Natural killer cell (primary cell): ENCODE measurements around the gene DOCK2. TPM values are rescaled to one million over a fixed set of nuclear protein-coding genes. Genes with fewer than 3 reads are reported as not detected.
"Not testable (repeated sequence)": the region's sequence is repeated elsewhere in the genome, so short reads cannot be mapped to it uniquely, and the experiment has no call there.

Source experiments
- ATAC-seq, 3 donors: fragments of 150-1000 bp in 2 of 3; fragments of 200-7000 bp in 1 of 3; cut with Tn5 transposase; 1 replicate in 1 of 3; 2 replicates in 2 of 3; pipeline ENCODE4 v1.10.0; 2021; ENCODE audit warnings: mild to moderate bottlenecking in 2 of 3, moderate library complexity in 2 of 3
- DNase-seq, 2 donors: peaks; one replicate each; pipeline versions ENCODE4 v3.0.0 to v3.0.0-alpha.2; 2013 to 2021; ENCODE audit warnings: mixed read lengths in 1 of 2
- H3K27ac ChIP-seq: one replicate; pipeline ENCODE4 v1.5.1; 2013; ENCODE audit warnings: mild to moderate bottlenecking, low read length
- H3K27me3 ChIP-seq: one replicate; pipeline ENCODE4 v1.6.1; 2013; ENCODE audit warnings: low read length; ENCODE audit not compliant: control insufficient read depth, insufficient read depth
- H3K36me3 ChIP-seq: one replicate; pipeline ENCODE4 v1.6.1; 2013; ENCODE audit warnings: low read length; ENCODE audit not compliant: control insufficient read depth, insufficient read depth
- H3K4me1 ChIP-seq: one replicate; pipeline ENCODE4 v1.6.1; 2013; ENCODE audit warnings: low read length; ENCODE audit not compliant: control insufficient read depth, insufficient read depth
- H3K4me3 ChIP-seq: one replicate; pipeline ENCODE4 v1.5.1; 2013; ENCODE audit warnings: low read length
- H3K9me3 ChIP-seq: one replicate; pipeline ENCODE4 v1.6.1; 2013; ENCODE audit warnings: low read length; ENCODE audit not compliant: control insufficient read depth, insufficient read depth
- H3K27ac Mint-ChIP-seq, 2 donors: one replicate each; pipeline ENCODE4 v1.8.0; 2022; ENCODE audit warnings: mild to moderate bottlenecking in 2 of 2, mixed read lengths in 2 of 2, moderate library complexity in 1 of 2
- H3K27me3 Mint-ChIP-seq, 2 donors: one replicate each; pipeline ENCODE4 v1.8.0; 2022; ENCODE audit warnings: low read depth in 2 of 2, mixed read lengths in 2 of 2
- H3K36me3 Mint-ChIP-seq: one replicate; pipeline ENCODE4 v1.8.0; 2022; ENCODE audit warnings: mixed read lengths
- H3K4me1 Mint-ChIP-seq, 2 donors: one replicate each; pipeline ENCODE4 v1.8.0; 2022; ENCODE audit warnings: mixed read lengths in 2 of 2
- H3K4me3 Mint-ChIP-seq: one replicate; pipeline ENCODE4 v1.8.0; 2022; ENCODE audit warnings: mild to moderate bottlenecking, moderate library complexity, mixed read lengths
- H3K9me3 Mint-ChIP-seq, 2 donors: one replicate each; pipeline ENCODE4 v1.8.0; 2022; ENCODE audit warnings: mixed read lengths in 2 of 2
- WGBS: methylation state at CpG from one replicate; pipeline ENCODE4 v1.1.7; 2013; ENCODE audit warnings: missing lambda C conversion rate; ENCODE audit not compliant: insufficient coverage; 5-methylcytosine and 5-hydroxymethylcytosine counted together
- intact Hi-C: fragments of 100-400 bp; cut with micrococcal nuclease; formaldehyde crosslinking; loops from one replicate; pipeline ENCODE4 v1.14.2; 2022
- total RNA-seq, 4 donors: library from RNA; stranded (reverse); fragments of 120-200 nt in 1 of 4; gene quantifications; one replicate each; pipeline versions ENCODE4 v1.2.3 to v1.2.4, GENCODE V29; 2013 to 2022
- TF ChIP-seq, protein P1 (sequence below): fragments of 200-600 bp; IDR thresholded peaks from one replicate; pipeline ENCODE4 v1.8.0; 2022; ENCODE audit warnings: antibody characterized with exemption

DOCK2 gene
- total RNA-seq, 3 donors from 2014 or later (not counting 1 experiment from before 2014, with no cell fraction given), result 317 to 361 (median 320) TPM

DNA sequence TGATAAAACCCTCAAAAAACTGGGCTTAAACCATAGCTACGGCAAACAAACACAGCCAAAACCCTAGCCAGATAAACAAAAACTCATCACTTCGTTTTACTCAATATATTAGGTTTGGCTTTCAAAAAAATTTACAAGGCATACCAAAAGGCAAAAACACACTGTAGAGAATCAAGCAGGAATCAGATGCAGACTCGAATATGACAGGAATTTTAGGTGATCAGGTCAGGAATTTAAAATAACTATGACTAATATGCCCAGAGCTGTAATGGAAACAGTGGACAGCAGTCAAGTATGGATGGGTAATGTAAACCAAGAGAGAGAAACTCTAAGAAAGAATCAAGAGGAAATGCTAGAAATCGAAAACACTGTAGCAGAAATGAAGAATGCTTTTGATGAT lies 26.5 kb upstream of the DOCK2 start:
- Histone ChIP-seq H3K9me3 (no peaks in the 10 kb centered on the region), H3K4me1 (no peaks in the 10 kb centered on the region), H3K36me3 (no peaks in the 10 kb centered on the region), H3K4me3 (no peak overlapping the region), H3K27me3 (peaks cover 2% of the 10 kb centered on the region), H3K27ac (no peak overlapping the region)
- H3K27me3 Mint-ChIP-seq, result peaks cover 17 to 31% of the 10 kb centered on the region in 2 donors
- peaks cover 12% of the 10 kb centered on the region for H3K36me3 Mint-ChIP-seq
- intact Hi-C loops, result no loop called here
- TF ChIP-seq, protein P1, sequence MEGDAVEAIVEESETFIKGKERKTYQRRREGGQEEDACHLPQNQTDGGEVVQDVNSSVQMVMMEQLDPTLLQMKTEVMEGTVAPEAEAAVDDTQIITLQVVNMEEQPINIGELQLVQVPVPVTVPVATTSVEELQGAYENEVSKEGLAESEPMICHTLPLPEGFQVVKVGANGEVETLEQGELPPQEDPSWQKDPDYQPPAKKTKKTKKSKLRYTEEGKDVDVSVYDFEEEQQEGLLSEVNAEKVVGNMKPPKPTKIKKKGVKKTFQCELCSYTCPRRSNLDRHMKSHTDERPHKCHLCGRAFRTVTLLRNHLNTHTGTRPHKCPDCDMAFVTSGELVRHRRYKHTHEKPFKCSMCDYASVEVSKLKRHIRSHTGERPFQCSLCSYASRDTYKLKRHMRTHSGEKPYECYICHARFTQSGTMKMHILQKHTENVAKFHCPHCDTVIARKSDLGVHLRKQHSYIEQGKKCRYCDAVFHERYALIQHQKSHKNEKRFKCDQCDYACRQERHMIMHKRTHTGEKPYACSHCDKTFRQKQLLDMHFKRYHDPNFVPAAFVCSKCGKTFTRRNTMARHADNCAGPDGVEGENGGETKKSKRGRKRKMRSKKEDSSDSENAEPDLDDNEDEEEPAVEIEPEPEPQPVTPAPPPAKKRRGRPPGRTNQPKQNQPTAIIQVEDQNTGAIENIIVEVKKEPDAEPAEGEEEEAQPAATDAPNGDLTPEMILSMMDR, result no peak
- 84% methylated on average over 4 of the region's 4 CpGs for WGBS
- ATAC-seq, result no peak
- H3K9me3 Mint-ChIP-seq, result peaks cover 3 to 5% of the 10 kb centered on the region in 2 donors
- no peaks in the 10 kb centered on the region for H3K4me1 Mint-ChIP-seq
- H3K4me3 Mint-ChIP-seq, result no peak overlapping the region
- DNase-seq, result no peak
- no peak overlapping the region for H3K27ac Mint-ChIP-seq

DNA sequence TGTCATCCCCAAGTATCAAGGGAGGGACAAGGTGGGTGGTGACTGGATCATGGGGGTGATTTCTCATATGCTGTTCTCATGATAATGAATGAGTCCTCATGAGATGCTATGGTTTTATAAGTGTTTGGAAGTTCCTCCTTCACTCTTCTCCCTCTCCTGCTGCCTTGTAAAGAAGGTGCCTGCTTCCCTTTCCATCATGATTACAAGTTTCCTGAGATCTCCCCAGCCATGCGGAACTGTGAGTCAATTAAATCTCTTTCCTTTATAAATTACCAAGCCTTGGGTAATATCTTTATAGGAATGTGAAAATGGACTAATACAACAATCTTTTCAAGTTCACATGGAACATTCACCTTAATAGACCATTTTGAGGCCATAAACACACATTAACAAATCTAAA lies 21.5 kb upstream of the DOCK2 start:
- ATAC-seq (no peak), DNase-seq (no peak)
- no peak overlapping the region for H3K4me3 ChIP-seq
- H3K27me3 Mint-ChIP-seq, result peaks cover 24 to 54% of the 10 kb centered on the region in 2 donors
- H3K27ac ChIP-seq, result no peak overlapping the region
- H3K9me3 ChIP-seq, result no peaks in the 10 kb centered on the region
- H3K27me3 ChIP-seq, result peaks cover 2% of the 10 kb centered on the region
- no peak overlapping the region for H3K27ac Mint-ChIP-seq
- no peak overlapping the region for H3K4me3 Mint-ChIP-seq
- intact Hi-C loops, result no loop called here
- no peaks in the 10 kb centered on the region for H3K4me1 Mint-ChIP-seq
- no peaks in the 10 kb centered on the region for H3K4me1 ChIP-seq
- TF ChIP-seq, protein P1, result no peak
- H3K9me3 Mint-ChIP-seq, result peaks cover 3 to 4% of the 10 kb centered on the region in 2 donors
- no peaks in the 10 kb centered on the region for H3K36me3 ChIP-seq
- no CpG with 5 or more reads among the region's 1 CpG for WGBS
- peaks cover 5% of the 10 kb centered on the region for H3K36me3 Mint-ChIP-seq

DNA sequence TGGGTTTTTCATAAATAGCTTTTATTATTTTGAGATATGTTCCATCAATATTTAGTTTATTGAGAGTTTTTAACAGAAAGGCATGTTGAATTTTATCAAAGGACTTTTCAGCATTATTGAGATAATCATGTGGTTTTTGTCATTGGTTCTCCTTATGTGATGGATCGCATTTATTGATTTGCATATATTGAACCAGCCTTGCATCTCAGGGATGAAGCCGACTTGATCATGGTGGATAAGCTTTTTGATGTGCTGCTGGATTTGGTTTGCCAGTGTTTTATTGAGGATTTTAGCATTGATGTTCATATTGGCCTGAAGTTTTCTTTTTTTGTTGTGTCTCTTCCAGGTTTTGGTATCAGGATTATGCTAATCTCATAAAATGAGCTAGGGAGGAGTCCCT lies 12.8 kb upstream of the DOCK2 start:
- H3K4me3 Mint-ChIP-seq, intact Hi-C loops, H3K27me3 ChIP-seq, H3K4me1 ChIP-seq, ATAC-seq, H3K4me3 ChIP-seq, DNase-seq, H3K9me3 Mint-ChIP-seq, H3K9me3 ChIP-seq, H3K36me3 Mint-ChIP-seq, H3K27ac ChIP-seq, H3K36me3 ChIP-seq, H3K4me1 Mint-ChIP-seq, H3K27ac Mint-ChIP-seq: not testable (repeated sequence)
- H3K27me3 Mint-ChIP-seq, result peaks cover 19 to 39% of the 10 kb centered on the region in 2 donors
- 94% methylated on average over 2 of the region's 2 CpGs for WGBS

DNA sequence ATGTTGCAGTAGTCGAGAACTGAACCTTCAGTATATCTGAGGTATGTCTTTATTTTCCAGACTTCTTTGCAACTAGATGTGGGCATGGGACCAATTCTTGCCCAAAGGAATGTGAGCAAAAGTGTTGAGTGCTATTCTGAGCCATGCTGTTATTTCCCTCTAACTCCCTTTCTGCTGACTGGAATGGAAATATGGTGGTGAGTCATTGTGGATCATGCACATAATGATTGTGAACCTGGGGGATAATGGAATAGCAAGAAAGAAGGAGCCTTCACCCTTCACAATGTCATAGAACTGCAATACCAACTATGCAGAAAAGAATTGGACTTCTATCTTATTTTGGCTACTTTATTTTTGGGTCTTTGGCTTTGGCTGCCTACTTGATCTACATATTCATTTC lies 10.3 kb upstream of the DOCK2 start:
- Histone ChIP-seq H3K9me3 (no peaks in the 10 kb centered on the region), H3K36me3 (no peaks in the 10 kb centered on the region), H3K27me3 (no peaks in the 10 kb centered on the region), H3K4me1 (no peaks in the 10 kb centered on the region), H3K4me3 (no peak overlapping the region), H3K27ac (no peak overlapping the region)
- ATAC-seq (no peak), DNase-seq (no peak)
- intact Hi-C loops, result no loop called here
- Mint-ChIP-seq H3K4me3 (no peak overlapping the region), H3K4me1 (peaks cover 0 to 6% of the 10 kb centered on the region in 2 donors), H3K36me3 (no peaks in the 10 kb centered on the region), H3K9me3 (no peaks in the 10 kb centered on the region), H3K27ac (no peak overlapping the region), H3K27me3 (peaks cover 16 to 27% of the 10 kb centered on the region in 2 donors)
- 100% methylated on average over 1 of the region's 1 CpG for WGBS
- TF ChIP-seq, protein P1, result no peak
